Fibroblast of pulmonary artery (primary cell): ENCODE results near the gene WDR35.
A peak's percentile ranks its signal among the peaks of the same experiment; 100 is the strongest.

Source experiments
- DNase-seq: peaks from one replicate; pipeline ENCODE4 v3.0.0-alpha.2; 2010; ENCODE audit warnings: low read depth
- H3K4me3 ChIP-seq: replicated peaks from 2 replicates; pipeline ENCODE4 v1.5.1; 2011; ENCODE audit warnings: low read depth, mild to moderate bottlenecking, control low read depth, low read length, moderate library complexity
- TF ChIP-seq, protein P1 (sequence below): IDR thresholded peaks from 2 replicates; pipeline ENCODE4 v1.5.1; 2011; ENCODE audit warnings: mild to moderate bottlenecking, control low read depth, low read length, inconsistent platforms; ENCODE audit errors: missing control alignments

Gene WDR35

DNA sequence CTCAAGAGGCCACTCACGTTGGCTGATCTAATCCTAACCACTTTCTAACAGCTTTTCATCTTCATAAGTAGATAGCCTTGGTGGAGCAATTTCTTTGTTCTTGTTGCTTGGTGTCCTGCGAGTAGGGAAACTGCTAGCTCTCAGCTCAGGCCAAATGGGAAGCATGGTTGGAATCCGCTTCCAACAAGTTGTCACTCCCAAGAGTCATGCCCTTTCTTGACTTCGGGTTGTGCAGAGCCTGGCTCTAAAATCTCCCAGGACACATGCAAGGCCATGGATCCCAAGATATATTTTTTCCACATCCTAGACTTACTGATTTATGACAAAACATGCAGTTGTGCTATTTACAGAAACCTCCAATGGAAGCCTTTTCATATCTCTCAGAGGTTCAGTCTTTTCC is 29.8 kb upstream of the WDR35 start:
- TF ChIP-seq, protein P1, sequence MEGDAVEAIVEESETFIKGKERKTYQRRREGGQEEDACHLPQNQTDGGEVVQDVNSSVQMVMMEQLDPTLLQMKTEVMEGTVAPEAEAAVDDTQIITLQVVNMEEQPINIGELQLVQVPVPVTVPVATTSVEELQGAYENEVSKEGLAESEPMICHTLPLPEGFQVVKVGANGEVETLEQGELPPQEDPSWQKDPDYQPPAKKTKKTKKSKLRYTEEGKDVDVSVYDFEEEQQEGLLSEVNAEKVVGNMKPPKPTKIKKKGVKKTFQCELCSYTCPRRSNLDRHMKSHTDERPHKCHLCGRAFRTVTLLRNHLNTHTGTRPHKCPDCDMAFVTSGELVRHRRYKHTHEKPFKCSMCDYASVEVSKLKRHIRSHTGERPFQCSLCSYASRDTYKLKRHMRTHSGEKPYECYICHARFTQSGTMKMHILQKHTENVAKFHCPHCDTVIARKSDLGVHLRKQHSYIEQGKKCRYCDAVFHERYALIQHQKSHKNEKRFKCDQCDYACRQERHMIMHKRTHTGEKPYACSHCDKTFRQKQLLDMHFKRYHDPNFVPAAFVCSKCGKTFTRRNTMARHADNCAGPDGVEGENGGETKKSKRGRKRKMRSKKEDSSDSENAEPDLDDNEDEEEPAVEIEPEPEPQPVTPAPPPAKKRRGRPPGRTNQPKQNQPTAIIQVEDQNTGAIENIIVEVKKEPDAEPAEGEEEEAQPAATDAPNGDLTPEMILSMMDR, result no peak
- no peak overlapping the region for H3K4me3 ChIP-seq
- DNase-seq, result no peak

DNA sequence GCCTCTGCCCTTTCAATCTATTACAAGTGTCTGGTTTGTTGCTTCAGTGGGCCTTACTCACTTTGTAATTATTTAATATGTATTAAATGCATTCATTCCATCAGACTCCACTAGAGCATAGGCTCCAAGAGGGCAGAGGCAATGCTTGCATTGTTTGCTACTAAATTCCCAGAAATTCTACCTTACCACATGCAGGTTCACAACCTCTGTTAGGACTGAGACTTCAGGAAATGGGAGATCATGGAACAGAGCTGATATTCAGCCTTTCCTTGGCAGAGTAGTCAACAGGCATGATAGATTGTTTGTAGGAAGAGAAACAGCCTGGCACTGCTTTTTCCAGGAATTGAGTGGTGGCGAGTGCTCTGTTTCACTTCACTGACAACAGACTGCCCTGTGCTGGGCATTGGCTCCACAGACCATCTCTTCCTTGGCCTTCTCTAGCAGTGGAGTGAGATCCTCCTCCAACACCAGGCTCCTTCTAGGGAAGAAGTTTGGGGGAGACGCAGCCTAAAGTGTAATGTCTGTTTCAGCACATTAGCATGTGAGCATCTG is 28.8 kb upstream of the WDR35 start:
- no peak overlapping the region for H3K4me3 ChIP-seq
- DNase-seq, result no peak
- TF ChIP-seq, protein P1, result no peak

DNA sequence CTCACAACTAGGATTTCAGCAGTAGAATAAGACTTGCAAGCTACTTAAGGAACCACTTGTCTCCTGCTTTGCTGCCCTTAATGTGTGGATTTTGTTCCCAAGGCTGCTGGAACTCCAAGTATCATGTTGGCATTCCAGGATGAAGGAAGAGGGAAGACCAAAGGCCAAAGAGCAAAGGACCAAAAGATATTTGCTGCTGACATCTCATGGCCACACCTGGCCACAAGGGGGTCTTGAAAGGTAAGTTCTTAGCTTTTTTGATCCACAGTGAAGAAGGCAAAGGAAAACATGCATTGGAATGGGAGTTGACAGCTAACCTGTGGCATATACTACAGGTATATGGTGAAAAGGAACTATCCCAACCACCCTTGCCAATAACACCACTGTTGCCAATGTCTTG is 26.4 kb upstream of the WDR35 start:
- TF ChIP-seq, protein P1, result no peak
- no peak overlapping the region for H3K4me3 ChIP-seq
- DNase-seq, result no peak

DNA sequence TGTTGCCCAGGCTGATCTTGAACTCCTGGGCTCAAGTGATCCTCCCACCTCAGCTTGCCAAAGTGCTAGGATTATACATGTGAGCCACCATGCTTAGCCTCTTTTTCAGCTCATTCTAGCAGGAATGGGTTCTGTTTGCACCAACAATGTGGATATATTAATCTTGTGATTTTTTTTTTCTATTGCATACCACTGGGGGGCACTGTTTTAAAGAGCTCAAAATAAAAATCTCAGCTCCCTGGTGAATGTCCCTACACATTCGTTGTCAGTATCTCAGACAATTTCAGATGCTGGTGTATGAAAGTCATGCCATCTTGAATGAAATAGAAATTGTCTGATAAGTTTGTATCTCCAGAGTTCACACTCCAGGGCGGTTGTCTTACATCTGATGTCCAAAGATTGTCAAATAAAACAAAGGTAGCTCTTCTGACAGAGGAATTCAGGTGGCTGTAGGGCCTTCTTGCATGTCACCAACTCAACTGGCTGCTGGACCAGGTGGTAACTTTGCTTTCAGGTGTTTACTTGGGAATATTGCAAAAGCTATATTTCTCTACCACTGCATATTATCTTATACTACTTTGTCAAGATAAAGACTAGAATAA is 25.7 kb upstream of the WDR35 start:
- TF ChIP-seq, protein P1, result peak; percentile 50
- DNase-seq, result peak; percentile 77
- no peak overlapping the region for H3K4me3 ChIP-seq

DNA sequence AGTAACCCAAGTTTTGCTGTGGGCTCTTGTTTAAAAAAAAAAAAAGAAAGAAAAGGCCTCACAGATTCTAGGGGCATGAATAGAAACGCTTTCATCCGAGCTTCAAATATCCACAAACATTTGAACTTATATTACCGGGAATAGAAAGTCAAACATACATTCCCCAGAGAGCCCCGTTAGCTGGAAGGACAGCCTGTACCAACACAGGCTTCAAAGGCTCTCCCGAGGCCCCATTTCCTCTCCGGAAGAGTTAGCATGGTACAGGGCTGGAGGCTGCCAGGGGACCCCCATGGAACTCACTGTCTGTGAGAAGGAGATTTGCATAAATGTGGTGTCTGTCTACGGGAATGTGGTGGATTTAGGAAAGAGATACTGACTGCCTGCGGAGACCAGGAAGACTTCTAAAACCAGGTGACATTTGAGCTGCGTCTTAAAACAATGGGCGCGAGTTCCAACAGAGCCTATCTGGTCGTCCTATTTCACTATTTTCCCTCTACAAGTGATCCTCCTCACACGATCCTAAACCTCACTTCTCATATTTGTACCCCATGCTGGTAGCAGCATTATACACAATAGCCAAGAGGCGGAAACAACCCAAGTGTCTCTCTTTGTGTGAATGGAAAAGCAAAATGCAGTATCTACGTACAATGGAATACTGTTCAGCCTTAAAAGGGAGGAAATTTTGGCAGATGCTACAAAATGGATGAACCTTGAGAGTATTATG is 23.4 kb upstream of the WDR35 start:
- TF ChIP-seq, protein P1, result no peak
- peak overlapping the region; percentile 51 for H3K4me3 ChIP-seq
- no peak for DNase-seq

DNA sequence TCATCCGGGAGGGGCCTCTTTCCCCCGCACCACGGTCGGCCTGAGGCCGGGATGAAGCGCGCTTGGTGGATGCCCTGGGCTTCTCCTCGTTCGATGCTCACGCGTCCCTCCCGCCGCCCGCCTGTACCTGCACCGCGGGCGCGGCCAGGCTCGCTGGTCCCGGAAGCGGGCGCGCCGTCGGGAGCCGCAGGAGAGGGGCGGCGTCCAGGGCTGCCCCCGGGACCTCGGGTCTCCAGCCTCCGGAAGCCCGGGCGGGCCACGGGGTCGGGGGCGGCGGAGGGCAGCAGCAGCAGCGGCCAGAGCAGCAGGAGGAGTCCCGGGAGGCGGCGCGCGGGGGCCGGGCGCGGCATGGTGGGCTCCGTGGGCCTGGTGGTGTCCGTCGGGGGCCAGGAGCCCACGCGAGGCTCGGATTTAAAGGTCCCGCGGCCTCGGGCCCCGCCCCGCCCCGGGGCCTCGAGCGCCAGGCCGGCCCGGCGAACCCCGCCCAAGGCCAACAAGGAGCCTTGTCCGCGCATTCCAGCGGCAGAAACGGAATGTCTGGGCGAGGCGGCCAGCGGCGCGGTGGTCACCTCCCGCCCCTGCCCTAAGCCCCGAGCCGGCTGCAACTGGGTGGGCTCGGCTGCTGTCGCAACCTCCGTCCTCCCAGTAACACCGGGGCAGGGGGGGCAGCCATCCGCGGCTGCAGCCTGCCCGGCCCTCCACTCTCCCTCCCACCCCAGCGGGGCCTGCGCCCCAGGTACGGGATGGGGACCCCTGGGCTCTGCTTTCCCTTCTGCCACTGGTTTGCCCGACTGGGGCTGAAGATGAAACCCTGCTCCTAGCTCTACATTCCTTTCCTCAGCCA is 22.6 kb upstream of the WDR35 start, which contains the start of gene MATN3:
Gene MATN3, minus strand, starts transcription at position 387 of the 844 bp plus-strand sequence. Its CDS starts 37 bp downstream, at position 350.
- H3K4me3 ChIP-seq, result peak within 1 kb of the TSS; percentile 51
- TF ChIP-seq, protein P1, result no peak
- DNase-seq, result peak; percentile 38
